ENCODE measurements around the gene ZSWIM5.
"Not testable (repeated sequence)": the region's sequence is repeated elsewhere in the genome, so short reads cannot be mapped to it uniquely, and the experiment has no call there.

Gene ZSWIM5

GRCh38 chr1:44999232-44999631 is 207.2 kb downstream of the ZSWIM5 start:
- DNase-seq, result no peak

GRCh38 chr1:44995467-44996238 is 210.8 kb downstream of the ZSWIM5 start:
- no peak for DNase-seq

GRCh38 chr1:44994309-44994898 is 212.0 kb downstream of the ZSWIM5 start:
- no peak for DNase-seq

GRCh38 chr1:44988531-44989156 is 217.8 kb downstream of the ZSWIM5 start:
- DNase-seq, result no peak

- no peak for DNase-seq
Observed at GRCh38 chr1:44985747-44986359, 220.6 kb downstream of the ZSWIM5 start.

GRCh38 chr1:44977372-44977771 is 229.0 kb downstream of the ZSWIM5 start:
- DNase-seq, result not testable (repeated sequence)

GRCh38 chr1:44976252-44976651 is 230.2 kb downstream of the ZSWIM5 start:
- DNase-seq, result no peak

GRCh38 chr1:44973645-44974044 is 232.8 kb downstream of the ZSWIM5 start:
- no peak for DNase-seq

- peak; percentile 38 for DNase-seq
Observed at GRCh38 chr1:44970317-44970716, 236.1 kb downstream of the ZSWIM5 start.

Measured in fibroblast of upper back skin (primary cell).